Measurements from ENCODE around the gene ABHD12. TPM values are rescaled to one million over a fixed set of nuclear protein-coding genes. Genes with fewer than 3 reads are reported as not detected.
"Not testable (repeated sequence)": the region's sequence is repeated elsewhere in the genome, so short reads cannot be mapped to it uniquely, and the experiment has no call there.

Gene ABHD12
- total RNA-seq, 1 experiment from 2014 or later, result 33.2 TPM

DNA sequence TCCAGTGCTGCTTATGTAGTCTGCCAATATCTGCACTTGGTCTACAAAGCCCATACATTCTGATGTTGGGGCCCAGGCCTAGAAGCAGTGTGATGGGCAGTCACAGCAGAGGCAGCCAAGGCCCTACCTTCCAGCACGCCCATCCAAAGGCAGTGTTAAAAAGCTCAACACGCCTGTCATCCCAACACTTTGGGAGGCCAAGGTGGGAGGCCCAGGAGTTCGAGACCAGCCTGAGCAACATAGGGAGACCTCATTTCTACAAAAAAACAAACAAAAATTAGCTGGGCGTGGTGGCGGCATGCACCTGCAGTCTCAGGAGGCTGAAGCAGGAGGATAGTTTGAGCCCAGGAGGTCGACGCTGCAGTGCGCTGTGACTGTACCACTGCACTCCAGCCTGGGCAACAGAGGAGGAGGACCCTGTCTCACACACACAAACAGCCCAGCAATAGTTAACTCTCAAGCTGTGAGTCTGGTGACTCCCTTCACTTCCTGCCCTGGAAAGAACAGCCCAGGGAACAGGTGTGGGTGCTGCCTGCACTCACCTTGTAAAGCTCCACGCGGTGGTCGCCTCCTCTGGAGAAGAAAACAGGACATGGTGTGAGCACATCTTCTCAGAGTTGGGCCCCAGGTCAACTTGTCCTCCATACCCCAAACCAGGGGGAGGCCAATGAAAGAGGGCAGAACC is 74.0 kb downstream of the ABHD12 start:
- peaks cover 7% of the 10 kb centered on the region for H3K36me3 ChIP-seq
- H3K4me3 ChIP-seq, result no peak overlapping the region
- H3K27me3 ChIP-seq, result no peaks in the 10 kb centered on the region
- H3K9me3 ChIP-seq (replicated peaks), result no peaks in the 10 kb centered on the region
- peaks cover 3% of the 10 kb centered on the region; the same call in 1 of the 2 replicates for H3K4me1 ChIP-seq
- no peak for DNase-seq
- H3K27ac ChIP-seq, result no peak overlapping the region

DNA sequence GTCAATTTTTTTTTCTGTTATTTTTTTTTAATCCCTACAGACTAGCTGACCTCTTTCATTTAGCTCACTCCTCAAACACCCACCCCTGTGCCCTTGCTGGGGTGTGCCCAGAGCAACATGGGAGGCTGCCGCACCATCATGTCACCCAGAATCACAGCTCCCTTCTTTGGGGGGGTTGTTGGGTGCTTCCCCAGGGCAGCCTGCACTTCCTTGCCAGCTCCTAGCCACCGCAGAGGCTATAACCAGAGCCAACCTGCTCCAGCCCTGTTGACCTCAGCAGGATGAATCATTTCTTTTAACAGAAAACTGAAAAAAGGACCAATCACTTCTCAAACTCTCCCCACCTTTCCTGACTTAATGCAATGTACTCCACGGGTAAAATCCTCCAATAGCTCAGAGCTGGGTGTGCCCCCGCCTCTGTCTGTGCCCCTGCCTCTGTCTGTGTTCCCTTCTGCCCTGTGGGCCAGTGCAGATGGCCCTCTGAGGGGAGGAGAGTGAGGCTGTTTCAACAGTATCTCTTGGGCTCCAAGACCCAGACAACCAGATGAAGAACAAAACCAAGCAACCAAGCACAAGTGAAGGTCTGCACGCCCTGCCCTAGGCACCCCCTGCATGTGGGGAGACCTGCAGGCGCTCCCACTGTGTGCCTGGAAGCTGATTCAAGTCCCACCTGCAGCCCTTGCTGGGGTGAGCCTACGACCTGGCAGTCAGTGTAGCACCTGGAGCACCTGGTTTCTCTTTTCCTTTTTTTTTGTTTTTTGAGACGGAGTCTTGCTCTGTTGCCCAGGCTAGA is 75.0 kb downstream of the ABHD12 start:
- Histone ChIP-seq H3K4me3 (no peak overlapping the region), H3K4me1 (peaks cover 13% of the 10 kb centered on the region), H3K27ac (no peak overlapping the region), H3K36me3 (peaks cover 5% of the 10 kb centered on the region; the same call in 1 of the 2 replicates), H3K9me3 (replicated peaks) (no peaks in the 10 kb centered on the region), H3K27me3 (no peaks in the 10 kb centered on the region)
- no peak for DNase-seq

DNA sequence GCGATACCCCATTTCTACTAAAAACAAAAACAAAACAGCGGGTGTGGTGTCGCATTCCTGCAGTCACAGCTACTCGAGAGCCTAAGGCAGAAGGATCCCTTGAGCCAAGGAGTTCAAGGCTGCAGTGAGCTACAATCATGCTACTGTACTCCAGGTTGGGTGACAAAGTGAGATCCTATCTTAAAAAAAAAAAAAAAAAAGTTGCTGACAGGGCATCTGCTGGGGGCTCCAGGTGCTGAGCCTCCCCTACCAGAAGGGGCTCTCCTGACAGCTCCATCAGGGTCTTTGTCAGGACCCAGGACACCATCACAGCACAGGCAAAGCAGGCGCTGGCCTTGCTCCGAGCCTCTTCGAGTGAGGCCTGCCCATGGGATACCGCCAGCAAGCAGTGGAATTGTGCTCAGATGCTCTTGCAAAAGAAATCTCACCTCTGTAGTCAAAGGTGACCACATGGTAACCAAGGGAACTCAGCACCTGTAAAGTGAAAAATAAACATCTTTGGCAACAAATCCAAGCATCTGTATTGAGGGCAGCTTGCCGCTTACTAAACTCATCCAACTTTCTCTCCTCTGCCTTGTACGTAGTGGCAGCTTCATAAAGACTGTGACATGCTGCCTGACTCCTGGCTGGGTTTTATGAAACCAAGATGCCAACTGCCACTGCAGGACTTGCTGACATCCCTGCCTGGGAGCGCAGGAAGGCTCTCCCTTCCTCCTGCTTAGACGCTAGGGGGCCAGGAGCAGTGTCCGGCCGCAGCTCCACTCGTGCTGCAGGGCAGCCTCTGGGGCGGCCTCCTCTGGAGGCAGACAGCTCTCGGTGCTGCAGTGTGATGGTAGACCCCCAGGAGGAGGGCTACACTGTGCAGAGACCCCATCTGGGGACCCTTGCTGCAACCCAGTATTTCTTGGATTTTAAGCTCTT is 75.9 kb downstream of the ABHD12 start:
- peaks cover 5% of the 10 kb centered on the region; the same call in 1 of the 2 replicates for H3K36me3 ChIP-seq
- H3K4me3 ChIP-seq, result no peak overlapping the region
- H3K4me1 ChIP-seq, result peaks cover 22% of the 10 kb centered on the region
- no peak overlapping the region for H3K27ac ChIP-seq
- DNase-seq, result no peak
- H3K27me3 ChIP-seq, result no peaks in the 10 kb centered on the region
- no peaks in the 10 kb centered on the region for H3K9me3 ChIP-seq (replicated peaks)

DNA sequence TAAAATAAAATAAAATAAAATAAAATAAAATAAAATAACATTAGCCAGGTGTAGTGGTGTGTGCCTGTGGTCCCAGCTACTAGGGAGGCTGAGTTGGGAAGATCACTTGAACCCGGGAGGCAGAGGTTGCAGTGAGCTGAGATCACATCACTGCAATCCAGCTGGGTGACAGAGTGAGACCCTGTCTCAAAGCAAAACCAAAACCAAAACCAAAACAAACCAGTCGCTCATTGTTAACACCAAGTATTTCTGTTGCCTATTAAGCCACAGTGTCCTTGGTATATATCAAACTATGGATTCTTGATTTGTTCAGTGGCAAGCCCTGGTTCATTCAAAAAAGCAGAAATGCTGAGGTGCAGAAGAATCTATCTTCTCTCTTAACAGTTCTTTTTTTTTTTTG is 77.0 kb downstream of the ABHD12 start:
- peaks cover 34% of the 10 kb centered on the region for H3K4me1 ChIP-seq
- no peaks in the 10 kb centered on the region for H3K9me3 ChIP-seq (replicated peaks)
- H3K4me3 ChIP-seq, result no peak overlapping the region
- H3K27me3 ChIP-seq, result no peaks in the 10 kb centered on the region
- no peak for DNase-seq
- no peak overlapping the region for H3K27ac ChIP-seq
- peaks cover 5% of the 10 kb centered on the region; the same call in 1 of the 2 replicates for H3K36me3 ChIP-seq

DNA sequence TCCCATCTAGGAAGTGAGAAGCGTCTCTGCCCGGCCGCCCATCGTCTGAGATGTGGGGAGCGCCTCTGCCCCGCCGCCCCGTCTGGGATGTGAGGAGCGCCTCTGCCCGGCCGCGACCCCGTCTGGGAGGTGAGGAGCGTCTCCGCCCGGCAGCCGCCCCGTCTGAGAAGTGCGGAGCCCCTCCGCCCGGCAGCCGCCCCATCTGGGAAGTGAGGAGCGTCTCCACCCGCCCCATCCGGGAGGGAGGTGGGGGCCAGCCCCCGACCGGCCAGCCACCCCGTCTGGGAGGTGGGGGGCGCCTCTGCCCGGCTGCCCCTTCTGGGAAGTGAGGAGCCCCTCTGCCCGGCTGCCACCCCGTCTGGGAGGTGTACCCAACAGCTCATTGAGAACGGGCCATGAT is 77.9 kb downstream of the ABHD12 start:
- not testable (repeated sequence) for DNase-seq, H3K4me3 ChIP-seq
- peaks cover 34% of the 10 kb centered on the region for H3K4me1 ChIP-seq

DNA sequence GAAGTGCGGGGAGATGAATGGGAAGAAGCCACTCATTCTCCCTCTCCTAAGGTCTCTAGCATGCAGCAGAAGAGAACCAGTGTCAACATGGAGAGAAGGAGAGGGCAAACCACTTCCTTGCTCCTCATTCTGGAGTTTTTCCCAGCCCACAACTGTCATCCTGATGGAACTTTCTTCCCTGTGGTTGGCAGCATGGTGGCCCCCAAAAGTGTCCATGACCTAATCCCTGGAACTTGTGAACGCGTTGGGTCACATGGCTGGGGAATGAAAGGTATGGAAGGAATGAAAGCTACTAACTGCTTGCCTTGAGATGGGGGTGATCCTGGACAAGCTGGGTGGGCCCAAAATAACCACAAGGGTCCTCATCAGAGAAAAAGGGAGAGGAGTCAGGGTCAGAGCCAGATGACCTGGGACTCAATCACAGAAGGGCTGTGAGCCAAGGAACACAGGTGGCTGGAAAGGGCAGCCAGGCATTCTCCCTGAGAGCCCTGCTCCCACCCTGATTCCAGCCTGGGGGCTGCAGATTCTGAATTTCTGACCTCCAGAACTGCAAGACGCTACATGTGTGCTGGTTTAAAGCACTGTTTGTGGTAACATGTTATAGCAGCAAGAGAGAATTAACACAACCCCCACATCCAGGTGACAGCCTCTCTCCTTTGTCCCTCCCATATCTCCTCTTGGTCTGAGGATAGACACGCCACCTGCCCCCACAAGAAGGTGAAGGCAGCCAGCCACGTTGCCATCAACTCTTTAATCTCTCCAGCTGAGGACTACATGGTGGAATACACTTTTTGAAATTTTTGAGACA is 79.5 kb downstream of the ABHD12 start:
- DNase-seq, result peak; percentile 42 to 57
- H3K4me1 ChIP-seq, result peaks cover 34% of the 10 kb centered on the region
- no peak overlapping the region for H3K4me3 ChIP-seq
- no peaks in the 10 kb centered on the region for H3K9me3 ChIP-seq (replicated peaks)
- H3K27me3 ChIP-seq, result no peaks in the 10 kb centered on the region
- H3K36me3 ChIP-seq, result peaks cover 9% of the 10 kb centered on the region; the same call in 1 of the 2 replicates
- H3K27ac ChIP-seq, result peak overlapping the region; percentile 60

More for the DNA sequence above, 77.9 kb downstream of the ABHD12 start:
- not testable (repeated sequence) for H3K9me3 ChIP-seq (replicated peaks); H3K27me3 ChIP-seq; H3K36me3 ChIP-seq; H3K27ac ChIP-seq

DNA sequence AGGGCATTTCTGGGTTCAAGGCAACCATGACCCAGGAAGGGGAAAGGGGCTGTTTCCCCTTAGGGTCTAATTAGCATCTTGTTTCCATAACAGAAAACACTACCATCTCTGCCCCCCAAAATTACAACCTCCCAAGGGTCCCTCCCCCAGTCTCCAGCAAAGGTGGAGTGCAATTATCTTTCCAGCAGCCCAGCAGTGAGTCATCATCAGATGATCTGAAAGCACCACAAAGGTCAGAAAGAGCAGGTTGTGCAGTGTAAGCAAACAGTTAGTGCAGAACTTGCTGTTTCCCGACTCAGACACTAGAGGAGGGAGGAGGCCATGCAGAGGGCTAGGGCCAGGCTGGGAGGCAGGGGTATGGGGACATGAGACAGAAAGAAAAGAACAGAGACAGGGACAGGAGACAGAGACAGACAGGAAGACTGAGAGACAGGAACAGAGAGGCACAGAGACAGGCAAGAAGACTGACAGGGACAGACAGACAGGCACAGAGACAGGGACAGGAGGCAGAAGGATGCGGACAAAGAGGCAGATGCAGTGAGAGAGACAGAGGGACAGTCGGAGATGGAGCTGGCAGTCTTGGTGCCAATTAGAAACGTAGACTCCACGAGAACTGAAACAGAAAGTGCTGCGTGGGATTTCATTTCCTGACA is 80.2 kb downstream of the ABHD12 start:
- peak overlapping the region; percentile 60 for H3K27ac ChIP-seq
- H3K4me3 ChIP-seq, result no peak overlapping the region
- no peaks in the 10 kb centered on the region for H3K9me3 ChIP-seq (replicated peaks)
- H3K36me3 ChIP-seq, result peaks cover 9% of the 10 kb centered on the region; the same call in 1 of the 2 replicates
- peak; percentile 68 to 71 for DNase-seq
- H3K4me1 ChIP-seq, result peaks cover 34% of the 10 kb centered on the region
- H3K27me3 ChIP-seq, result no peaks in the 10 kb centered on the region

DNA sequence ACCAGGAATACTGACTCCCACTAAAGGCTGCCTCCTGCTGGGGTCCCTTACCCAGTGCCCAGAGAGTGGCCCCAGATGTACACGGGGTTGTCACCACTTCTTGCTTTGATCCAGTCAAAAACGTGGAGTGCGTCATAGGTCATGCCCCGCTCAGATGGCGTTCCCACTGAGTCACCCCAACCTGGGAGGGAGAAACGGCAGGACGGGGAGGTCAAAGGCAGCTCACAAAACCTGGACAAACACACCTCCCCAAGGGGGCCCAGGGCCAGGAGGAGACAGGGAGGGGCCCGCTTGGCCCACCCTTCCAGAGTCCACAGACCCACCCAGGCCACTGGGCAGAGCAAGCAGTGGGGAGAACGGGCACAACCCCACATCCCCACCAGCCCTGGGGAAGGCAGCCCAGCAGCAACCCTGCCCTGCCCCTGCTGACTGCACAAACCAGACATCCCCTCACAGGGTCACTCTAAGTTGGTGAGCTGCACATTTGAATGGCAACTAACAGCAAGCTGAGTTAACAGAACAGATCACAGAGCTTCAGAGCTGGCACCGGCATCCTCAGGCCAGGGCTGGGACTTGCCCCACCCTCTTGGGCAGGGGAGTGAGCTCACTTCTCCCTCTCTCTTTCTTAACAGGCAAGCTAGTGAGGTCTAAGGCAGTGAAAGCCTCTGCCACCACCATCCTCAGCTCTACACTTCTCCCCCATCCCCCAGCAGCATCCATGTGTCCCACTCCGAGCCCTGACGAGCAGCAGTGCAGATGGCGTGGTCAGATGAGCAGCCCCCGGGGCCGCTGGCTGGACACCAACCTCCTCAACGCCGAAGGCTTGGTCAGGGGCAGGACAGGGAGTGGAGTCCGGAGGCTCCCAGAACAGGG is 81.0 kb downstream of the ABHD12 start:
- H3K36me3 ChIP-seq, result peaks cover 9% of the 10 kb centered on the region; the same call in 1 of the 2 replicates
- H3K4me1 ChIP-seq, result peaks cover 34% of the 10 kb centered on the region
- H3K27me3 ChIP-seq, result no peaks in the 10 kb centered on the region
- H3K9me3 ChIP-seq (replicated peaks), result no peaks in the 10 kb centered on the region
- no peak for DNase-seq
- no peak overlapping the region for H3K4me3 ChIP-seq
- peak overlapping the region; percentile 60 for H3K27ac ChIP-seq

DNA sequence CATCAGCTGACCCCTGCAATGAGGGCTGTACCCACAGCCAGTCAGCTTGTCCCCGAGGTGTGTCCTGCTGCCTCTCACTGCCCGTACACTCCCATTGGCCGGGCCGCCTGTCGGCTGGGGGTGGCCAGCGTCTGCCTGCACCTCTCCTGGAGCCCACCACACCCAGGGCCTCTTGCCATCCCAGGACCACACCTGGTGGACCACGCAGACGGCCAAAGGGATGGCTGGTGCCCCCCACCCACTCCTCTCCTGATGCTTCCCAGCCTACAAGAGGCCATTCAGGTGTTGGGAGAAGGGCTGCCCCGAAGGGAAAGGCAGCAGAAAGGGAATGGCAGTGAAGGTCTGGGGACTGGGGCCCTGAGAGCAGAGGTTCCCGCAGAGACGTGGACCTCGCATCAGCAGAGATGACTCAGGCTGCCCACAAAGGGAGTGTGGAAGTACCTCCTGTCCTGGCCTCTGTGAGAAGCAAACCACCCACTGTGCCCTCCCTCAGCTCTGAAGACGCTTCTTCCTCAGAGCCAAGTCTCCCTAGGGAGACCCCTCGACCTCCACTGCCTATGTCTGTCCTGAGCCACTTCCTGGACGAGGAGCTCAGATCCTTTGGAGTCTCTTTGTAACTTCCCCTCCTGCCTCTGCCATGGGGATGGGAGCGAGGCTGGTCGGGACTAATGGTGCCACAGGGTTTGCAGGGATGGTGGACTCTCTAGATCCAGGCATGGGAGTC is 81.8 kb downstream of the ABHD12 start:
- H3K27me3 ChIP-seq, result no peaks in the 10 kb centered on the region
- peaks cover 6% of the 10 kb centered on the region; the same call in 1 of the 2 replicates for H3K36me3 ChIP-seq
- no peak overlapping the region for H3K27ac ChIP-seq
- DNase-seq, result no peak
- H3K9me3 ChIP-seq (replicated peaks), result no peaks in the 10 kb centered on the region
- peaks cover 34% of the 10 kb centered on the region for H3K4me1 ChIP-seq
- H3K4me3 ChIP-seq, result no peak overlapping the region

DNA sequence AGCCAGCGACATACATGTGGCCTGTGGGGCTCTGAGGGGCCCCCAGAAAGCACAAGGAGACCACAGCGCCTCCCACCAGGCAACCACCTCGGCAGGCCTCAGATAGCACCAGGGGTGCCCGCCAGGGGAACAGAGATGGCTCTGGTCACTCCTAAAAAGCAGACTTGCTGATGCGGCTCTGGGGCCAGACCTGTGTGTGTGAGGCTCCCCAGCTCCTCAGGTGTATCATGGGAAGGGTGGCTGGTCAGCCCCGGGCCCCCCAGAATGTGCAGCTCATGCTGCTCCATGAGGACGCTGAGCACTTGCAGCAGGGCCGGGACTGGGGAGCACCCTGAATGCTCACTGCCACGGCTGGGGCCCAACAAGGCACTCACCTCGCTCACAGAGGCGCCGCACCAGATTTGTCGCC is 82.5 kb downstream of the ABHD12 start:
- no peaks in the 10 kb centered on the region for H3K9me3 ChIP-seq (replicated peaks)
- H3K27ac ChIP-seq, result no peak overlapping the region
- no peak overlapping the region for H3K4me3 ChIP-seq
- H3K36me3 ChIP-seq, result peaks cover 3% of the 10 kb centered on the region; the same call in 1 of the 2 replicates
- peaks cover 34% of the 10 kb centered on the region for H3K4me1 ChIP-seq
- H3K27me3 ChIP-seq, result no peaks in the 10 kb centered on the region
- no peak for DNase-seq

DNA sequence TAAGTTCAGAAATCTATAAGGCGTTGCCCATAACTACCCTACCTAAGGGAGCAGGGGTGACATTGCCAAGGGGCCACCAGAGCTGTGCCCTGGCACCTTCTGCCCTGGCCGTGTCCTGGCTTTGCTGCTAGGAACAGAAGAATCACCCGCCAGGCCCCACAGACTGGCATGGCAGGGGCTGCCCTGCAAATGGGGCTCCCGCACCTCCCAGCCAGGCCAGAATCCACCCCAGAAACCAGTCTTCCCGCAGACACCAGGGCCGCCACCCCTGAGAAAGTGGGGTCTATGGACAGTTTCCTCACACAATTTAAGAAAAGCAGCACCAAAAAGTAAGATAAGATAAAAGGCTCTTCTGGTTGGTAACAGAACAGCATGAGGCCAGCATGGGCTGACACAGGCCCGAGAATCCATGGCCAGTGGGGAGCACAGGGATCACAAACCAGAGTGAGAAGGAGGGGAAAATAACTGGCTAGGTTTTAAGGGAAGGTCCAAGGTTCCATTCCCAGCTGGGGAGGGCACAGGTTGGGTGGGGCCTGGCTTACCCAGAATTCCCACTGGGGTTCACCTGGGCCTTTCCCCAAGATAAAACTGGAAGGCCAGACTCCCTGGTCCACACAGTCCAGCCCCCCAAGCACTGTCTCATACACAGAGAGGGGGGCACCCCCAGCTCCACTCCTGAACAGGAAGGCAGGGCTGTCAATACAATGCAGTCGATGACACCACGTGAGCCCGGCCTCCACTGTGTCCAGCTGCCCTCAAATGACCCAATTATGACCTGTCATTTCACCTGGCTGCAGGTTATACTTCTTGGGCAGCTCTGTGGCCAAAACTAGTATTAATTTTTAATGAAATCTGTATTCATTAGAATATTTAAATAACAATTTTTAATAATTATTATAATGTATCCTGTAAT is 83.4 kb downstream of the ABHD12 start:
- no peak overlapping the region for H3K4me3 ChIP-seq
- no peak overlapping the region for H3K27ac ChIP-seq
- H3K9me3 ChIP-seq (replicated peaks), result no peaks in the 10 kb centered on the region
- no peaks in the 10 kb centered on the region for H3K27me3 ChIP-seq
- peaks cover 3% of the 10 kb centered on the region; the same call in 1 of the 2 replicates for H3K36me3 ChIP-seq
- H3K4me1 ChIP-seq, result peaks cover 34% of the 10 kb centered on the region
- no peak for DNase-seq

Measured in SJCRH30 (cell line).